ENCODE data around the gene LCE5A. TPM values are rescaled to one million over a fixed set of nuclear protein-coding genes. Genes with fewer than 3 reads are reported as not detected.
A peak's percentile ranks its signal among the peaks of the same experiment; 100 is the strongest.

The LCE5A gene, protein sequence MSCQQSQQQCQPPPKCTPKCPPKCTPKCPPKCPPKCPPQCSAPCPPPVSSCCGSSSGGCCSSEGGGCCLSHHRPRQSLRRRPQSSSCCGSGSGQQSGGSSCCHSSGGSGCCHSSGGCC
- total RNA-seq (2022) (not detected in 2 replicates), Bru-seq, nascent RNA (not detected), BruChase-seq, experiment 1, labeled RNA remaining after a 6-hour chase (not detected), BruChase-seq, experiment 2, labeled RNA remaining after a 2-hour chase (percentile 20 among the genes with signal in this experiment)
- long read RNA-seq, result 0 reads

DNA sequence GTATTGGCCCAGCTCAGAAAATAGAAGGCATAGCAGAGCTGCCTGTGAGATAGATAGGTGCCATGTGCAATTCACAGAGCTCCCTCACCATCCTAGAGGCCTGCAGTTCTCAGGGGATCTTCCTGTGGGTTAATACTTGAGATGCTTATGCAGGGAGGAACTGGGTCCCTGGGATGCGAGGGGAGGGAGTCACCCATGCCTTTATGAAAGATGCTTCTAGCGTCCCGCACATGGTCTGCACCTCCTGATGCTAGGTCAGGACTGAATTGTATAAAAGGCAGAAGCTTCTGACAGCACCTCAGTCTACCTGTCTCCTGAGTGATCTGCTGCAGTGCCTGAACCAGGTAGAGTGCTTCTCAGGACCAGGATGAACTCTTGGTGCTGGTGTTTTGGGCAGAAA, at the start of gene LCE5A:
LCE5A (plus strand) TSS at position 301 of the 400 bp plus-strand sequence. CDS start 732 bp downstream, outside the sequence.
- Mint-ChIP-seq H3K4me3 (ENCODE audit: low read depth, unreplicated experiment) (no peak within 1 kb of the TSS), H3K27me3 (ENCODE audit: unreplicated experiment) (peaks cover 77% of the 10 kb centered on the region), H3K27ac (ENCODE audit: unreplicated experiment) (no peak within 1 kb of the TSS), H3K4me1 (ENCODE audit: low read depth, unreplicated experiment) (no peaks in the 10 kb centered on the region), H3K36me3 (ENCODE audit: insufficient read depth, unreplicated experiment) (no peaks in the 10 kb centered on the region), H3K9me3 (ENCODE audit: low read depth, unreplicated experiment) (no peaks in the 10 kb centered on the region)
- no peak for DNase-seq
- no TSS peak for BruUV-seq (replicated peaks)
- CTCF ChIA-PET, result no interaction called here
- TF ChIP-seq, protein P1, sequence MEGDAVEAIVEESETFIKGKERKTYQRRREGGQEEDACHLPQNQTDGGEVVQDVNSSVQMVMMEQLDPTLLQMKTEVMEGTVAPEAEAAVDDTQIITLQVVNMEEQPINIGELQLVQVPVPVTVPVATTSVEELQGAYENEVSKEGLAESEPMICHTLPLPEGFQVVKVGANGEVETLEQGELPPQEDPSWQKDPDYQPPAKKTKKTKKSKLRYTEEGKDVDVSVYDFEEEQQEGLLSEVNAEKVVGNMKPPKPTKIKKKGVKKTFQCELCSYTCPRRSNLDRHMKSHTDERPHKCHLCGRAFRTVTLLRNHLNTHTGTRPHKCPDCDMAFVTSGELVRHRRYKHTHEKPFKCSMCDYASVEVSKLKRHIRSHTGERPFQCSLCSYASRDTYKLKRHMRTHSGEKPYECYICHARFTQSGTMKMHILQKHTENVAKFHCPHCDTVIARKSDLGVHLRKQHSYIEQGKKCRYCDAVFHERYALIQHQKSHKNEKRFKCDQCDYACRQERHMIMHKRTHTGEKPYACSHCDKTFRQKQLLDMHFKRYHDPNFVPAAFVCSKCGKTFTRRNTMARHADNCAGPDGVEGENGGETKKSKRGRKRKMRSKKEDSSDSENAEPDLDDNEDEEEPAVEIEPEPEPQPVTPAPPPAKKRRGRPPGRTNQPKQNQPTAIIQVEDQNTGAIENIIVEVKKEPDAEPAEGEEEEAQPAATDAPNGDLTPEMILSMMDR (IDR thresholded peaks at IDR 0.05; ENCODE audit: unreplicated experiment), result no peak
- intact Hi-C loops (cut with micrococcal nuclease; ENCODE audit: unreplicated experiment), result no loop called here

DNA sequence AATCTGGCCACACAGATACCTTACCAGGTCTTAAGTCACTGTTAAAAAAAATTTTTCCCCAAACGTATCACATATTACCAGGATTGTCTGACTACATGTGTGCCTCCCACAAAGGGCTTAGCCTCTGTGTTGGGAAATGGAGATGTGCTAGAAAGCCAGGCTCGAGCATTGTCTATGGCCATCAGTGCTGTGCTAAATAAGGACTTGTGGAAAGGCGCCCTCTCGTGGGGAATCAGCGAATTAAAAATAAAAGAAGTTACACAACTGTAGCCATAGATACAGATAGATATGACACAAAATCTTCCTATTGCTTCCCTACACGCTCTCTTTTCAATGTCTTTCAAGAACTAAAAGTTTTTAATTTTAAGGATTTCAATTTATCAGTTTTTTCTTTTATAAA, 49.1 kb upstream of the LCE5A start:
- CTCF ChIA-PET, result no interaction called here

DNA sequence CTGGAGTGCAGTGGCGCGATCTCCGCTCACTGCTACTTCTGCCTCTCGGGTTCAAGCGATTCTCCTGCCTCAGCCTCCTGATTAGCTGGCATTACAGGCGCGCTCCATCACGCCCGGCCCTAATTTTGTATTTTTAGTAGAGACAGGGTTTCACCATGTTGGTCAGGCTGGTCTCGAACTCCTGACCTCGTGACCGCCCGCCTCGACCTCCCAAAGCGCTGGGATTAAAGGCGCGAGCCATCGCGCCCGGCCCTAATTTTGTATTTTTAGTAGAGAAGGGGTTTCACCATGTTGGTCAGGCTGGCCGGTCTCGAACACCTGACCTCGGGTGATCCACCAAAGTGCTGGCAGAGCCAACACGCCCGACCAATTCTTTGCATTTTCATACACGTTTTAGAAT, 48.0 kb upstream of the LCE5A start:
- intact Hi-C loops (cut with micrococcal nuclease; ENCODE audit: unreplicated experiment), result no loop called here
- Mint-ChIP-seq H3K4me3 (ENCODE audit: low read depth, unreplicated experiment) (no peak overlapping the region), H3K4me1 (ENCODE audit: low read depth, unreplicated experiment) (no peaks in the 10 kb centered on the region), H3K9me3 (ENCODE audit: low read depth, unreplicated experiment) (no peaks in the 10 kb centered on the region), H3K27me3 (ENCODE audit: unreplicated experiment) (peaks cover 23% of the 10 kb centered on the region), H3K27ac (ENCODE audit: unreplicated experiment) (no peak overlapping the region), H3K36me3 (ENCODE audit: insufficient read depth, unreplicated experiment) (no peaks in the 10 kb centered on the region)
- BruUV-seq (replicated peaks), result no TSS peak
- DNase-seq, result no peak
- TF ChIP-seq, protein P1 (IDR thresholded peaks at IDR 0.05; ENCODE audit: unreplicated experiment), result no peak
- CTCF ChIA-PET, result no interaction called here

More for the DNA sequence above, 49.1 kb upstream of the LCE5A start:
- intact Hi-C loops (cut with micrococcal nuclease; ENCODE audit: unreplicated experiment), result no loop called here
- peak; percentile 69 for DNase-seq
- Mint-ChIP-seq H3K36me3 (ENCODE audit: insufficient read depth, unreplicated experiment) (no peaks in the 10 kb centered on the region), H3K4me1 (ENCODE audit: low read depth, unreplicated experiment) (no peaks in the 10 kb centered on the region), H3K27me3 (ENCODE audit: unreplicated experiment) (peaks cover 32% of the 10 kb centered on the region), H3K9me3 (ENCODE audit: low read depth, unreplicated experiment) (no peaks in the 10 kb centered on the region), H3K4me3 (ENCODE audit: low read depth, unreplicated experiment) (no peak overlapping the region), H3K27ac (ENCODE audit: unreplicated experiment) (no peak overlapping the region)
- no TSS peak for BruUV-seq (replicated peaks)
- TF ChIP-seq, protein P1 (IDR thresholded peaks at IDR 0.05; ENCODE audit: unreplicated experiment), result peak; percentile 58

DNA sequence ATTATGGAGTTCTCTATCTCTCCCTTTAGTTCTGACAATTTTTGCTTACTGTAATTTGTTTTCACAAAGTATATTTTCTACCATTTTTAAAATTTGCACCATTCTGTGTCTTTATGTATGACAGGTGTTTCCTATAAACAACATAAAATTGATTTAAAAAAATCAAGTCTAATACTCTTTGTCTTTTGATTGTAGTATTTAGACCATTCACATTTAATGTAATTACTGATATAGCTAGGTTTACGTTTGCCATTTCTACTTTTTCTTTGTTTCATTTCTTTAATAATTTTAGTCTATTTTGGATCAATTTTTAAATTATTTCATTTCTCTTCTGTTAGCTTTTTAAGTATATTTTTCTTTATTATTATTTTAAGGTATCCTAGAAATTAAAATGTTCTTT, 44.4 kb upstream of the LCE5A start:
- no peak overlapping the region for H3K4me3 Mint-ChIP-seq (ENCODE audit: low read depth, unreplicated experiment)
- no peaks in the 10 kb centered on the region for H3K27me3 Mint-ChIP-seq (ENCODE audit: unreplicated experiment)
- BruUV-seq (replicated peaks), result no TSS peak
- H3K36me3 Mint-ChIP-seq (ENCODE audit: insufficient read depth, unreplicated experiment), result no peaks in the 10 kb centered on the region
- CTCF ChIA-PET, result no interaction called here
- intact Hi-C loops (cut with micrococcal nuclease; ENCODE audit: unreplicated experiment), result no loop called here
- no peak for DNase-seq
- H3K27ac Mint-ChIP-seq (ENCODE audit: unreplicated experiment), result no peak overlapping the region
- no peaks in the 10 kb centered on the region for H3K4me1 Mint-ChIP-seq (ENCODE audit: low read depth, unreplicated experiment)
- no peaks in the 10 kb centered on the region for H3K9me3 Mint-ChIP-seq (ENCODE audit: low read depth, unreplicated experiment)
- TF ChIP-seq, protein P1 (IDR thresholded peaks at IDR 0.05; ENCODE audit: unreplicated experiment), result no peak

All from Calu3 (cell line).